ENCODE measurements around the gene EBF3. TPM values are rescaled to one million over a fixed set of nuclear protein-coding genes. Genes with fewer than 3 reads are reported as not detected.

The EBF3 gene
- total RNA-seq, 4 donors from 2014 or later, result 5.5 to 10.4 (median 8.2) TPM

- Histone ChIP-seq H3K9me3 (no peaks in the 10 kb centered on the region), H3K27me3 (peaks cover 0 to 5% (median 3%) of the 10 kb centered on the region in 3 donors), H3K4me1 (no peaks in the 10 kb centered on the region), H3K27ac (no peak overlapping the region), H3K4me3 (no peak overlapping the region), H3K36me3 (no peaks in the 10 kb centered on the region)
- in situ Hi-C loops (cut with MboI; ENCODE audit: low sequenced_read_pairs in 4 of 4) (no loop called here), intact Hi-C loops (cut with DNase I; ENCODE audit: low total_unique reads) (no loop called here)
- no peak for TF ChIP-seq POLR2A (IDR thresholded peaks at IDR 0.05)
- ATAC-seq (no peak), DNase-seq (no peak)
Observed at GRCh38 chr10:130009228-130009627, 45.2 kb upstream of the EBF3 start.

GRCh38 chr10:130003787-130004613, 39.9 kb upstream of the EBF3 start:
- peaks cover 0 to 5% (median 3%) of the 10 kb centered on the region in 3 donors for H3K27me3 ChIP-seq
- no peaks in the 10 kb centered on the region for H3K4me1 ChIP-seq
- DNase-seq (no peak), ATAC-seq (no peak)
- TF ChIP-seq CTCF (IDR thresholded peaks at IDR 0.05 in 4 of 5, conservative IDR thresholded peaks at IDR 0.05 in 1 of 5) (no peak), POLR2A (IDR thresholded peaks at IDR 0.05) (no peak)
- H3K4me3 ChIP-seq, result no peak overlapping the region
- H3K36me3 ChIP-seq, result no peaks in the 10 kb centered on the region
- in situ Hi-C loops (cut with MboI; ENCODE audit: low sequenced_read_pairs in 4 of 4), result no loop called here
- intact Hi-C loops (cut with DNase I; ENCODE audit: low total_unique reads), result no loop called here
- no peak overlapping the region for H3K27ac ChIP-seq
- H3K9me3 ChIP-seq, result no peaks in the 10 kb centered on the region

GRCh38 chr10:130003166-130003565, 39.1 kb upstream of the EBF3 start:
- Histone ChIP-seq H3K4me1 (no peaks in the 10 kb centered on the region), H3K9me3 (no peaks in the 10 kb centered on the region), H3K4me3 (no peak overlapping the region), H3K36me3 (no peaks in the 10 kb centered on the region), H3K27me3 (peaks cover 0 to 4% (median 0%) of the 10 kb centered on the region in 3 donors), H3K27ac (no peak overlapping the region)
- ATAC-seq (no peak), DNase-seq (no peak)
- TF ChIP-seq CTCF (IDR thresholded peaks at IDR 0.05 in 4 of 5, conservative IDR thresholded peaks at IDR 0.05 in 1 of 5) (no peak), POLR2A (IDR thresholded peaks at IDR 0.05) (no peak)
- intact Hi-C loops (cut with DNase I; ENCODE audit: low total_unique reads), result no loop called here
- in situ Hi-C loops (cut with MboI; ENCODE audit: low sequenced_read_pairs in 4 of 4), result no loop called here

- no peak overlapping the region for H3K27ac ChIP-seq
- DNase-seq (no peak), ATAC-seq (no peak)
- H3K4me1 ChIP-seq, result no peaks in the 10 kb centered on the region
- TF ChIP-seq CTCF (IDR thresholded peaks at IDR 0.05 in 4 of 5, conservative IDR thresholded peaks at IDR 0.05 in 1 of 5), result no peak
- no peak for TF ChIP-seq POLR2A (IDR thresholded peaks at IDR 0.05)
- intact Hi-C loops (cut with DNase I; ENCODE audit: low total_unique reads) (no loop called here), in situ Hi-C loops (cut with MboI; ENCODE audit: low sequenced_read_pairs in 4 of 4) (no loop called here)
- no peaks in the 10 kb centered on the region for H3K36me3 ChIP-seq
- no peaks in the 10 kb centered on the region for H3K9me3 ChIP-seq
- no peak overlapping the region for H3K4me3 ChIP-seq
- no peaks in the 10 kb centered on the region for H3K27me3 ChIP-seq
Observed at GRCh38 chr10:130002606-130003005, 38.5 kb upstream of the EBF3 start.

- no peak for TF ChIP-seq POLR2A (IDR thresholded peaks at IDR 0.05)
- TF ChIP-seq CTCF (IDR thresholded peaks at IDR 0.05 in 4 of 5, conservative IDR thresholded peaks at IDR 0.05 in 1 of 5), result no peak
Observed at GRCh38 chr10:130000918-130001317, 36.8 kb upstream of the EBF3 start.

More at GRCh38 chr10:130000918-130001317, 36.8 kb upstream of the EBF3 start:
- Histone ChIP-seq H3K9me3 (no peaks in the 10 kb centered on the region), H3K27me3 (no peaks in the 10 kb centered on the region), H3K27ac (no peak overlapping the region), H3K4me1 (no peaks in the 10 kb centered on the region), H3K4me3 (no peak overlapping the region), H3K36me3 (no peaks in the 10 kb centered on the region)
- DNase-seq (no peak), ATAC-seq (no peak)
- in situ Hi-C loops (cut with MboI; ENCODE audit: low sequenced_read_pairs in 4 of 4) (no loop called here), intact Hi-C loops (cut with DNase I; ENCODE audit: low total_unique reads) (no loop called here)

All from gastrocnemius medialis (tissue), 4 donors.